ENCODE measurements around the gene PIGX.
A peak's percentile ranks its signal among the peaks of the same experiment; 100 is the strongest.
"Not testable (repeated sequence)": the region's sequence is repeated elsewhere in the genome, so short reads cannot be mapped to it uniquely, and the experiment has no call there.

The PIGX gene

DNA sequence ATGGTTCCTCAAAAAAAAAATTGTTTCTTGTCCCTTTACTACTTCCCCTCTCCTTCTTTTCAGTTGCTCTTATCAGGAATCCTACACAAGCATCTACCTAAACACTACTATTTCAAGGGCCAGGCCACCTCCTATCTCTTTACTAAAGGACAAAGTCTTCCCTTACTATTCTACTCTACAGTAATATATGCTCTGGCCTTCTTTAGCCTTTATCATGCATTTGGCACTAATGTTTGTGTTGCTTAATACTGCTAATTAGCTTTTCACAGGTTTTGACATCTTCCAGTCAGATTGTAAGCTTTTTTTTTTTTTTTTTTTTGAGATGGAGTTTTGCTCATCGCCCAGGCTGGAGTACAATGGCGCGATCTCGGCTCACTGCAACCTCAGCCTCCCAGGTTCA, 5.4 kb upstream of the PIGX start:
- DNase-seq: no peak

DNA sequence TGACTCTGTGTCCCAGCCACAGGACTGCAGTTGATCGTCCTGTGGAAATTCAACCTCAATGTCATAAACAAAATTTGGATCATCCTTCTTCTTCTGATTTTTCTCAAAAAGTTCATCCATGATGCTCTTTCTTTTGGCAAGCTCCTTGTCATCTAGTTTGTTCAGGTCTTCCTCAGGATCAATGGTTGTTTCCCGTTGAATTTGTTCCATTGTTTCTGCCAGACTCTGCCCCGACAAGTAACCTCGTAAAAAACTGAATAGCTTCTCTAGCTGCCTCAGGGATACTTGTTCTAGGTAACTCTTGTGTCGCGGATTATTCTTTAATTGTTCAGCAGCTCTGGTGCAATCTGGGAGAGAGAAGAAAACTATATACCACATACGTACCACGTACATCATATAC, 4.6 kb upstream of the PIGX start:
- no peak for DNase-seq

- no peak for DNase-seq
Observed at GRCh38 chr3:196708467-196708866, 3.7 kb upstream of the PIGX start.

GRCh38 chr3:196712514-196713413, 587 bp downstream of the PIGX start:
- DNase-seq: no peak

- DNase-seq: not testable (repeated sequence)
Observed at GRCh38 chr3:196717162-196717561, 5.0 kb downstream of the PIGX start.

GRCh38 chr3:196721097-196721496, 8.9 kb downstream of the PIGX start:
- no peak for DNase-seq

- DNase-seq: no peak
Observed at GRCh38 chr3:196726788-196727675, 14.9 kb downstream of the PIGX start.

- no peak for DNase-seq
Observed at GRCh38 chr3:196735751-196736150, 23.6 kb downstream of the PIGX start.

GRCh38 chr3:196736670-196737374, 24.6 kb downstream of the PIGX start:
- DNase-seq: no peak

GRCh38 chr3:196737655-196738054, 25.5 kb downstream of the PIGX start:
- no peak for DNase-seq

DNA sequence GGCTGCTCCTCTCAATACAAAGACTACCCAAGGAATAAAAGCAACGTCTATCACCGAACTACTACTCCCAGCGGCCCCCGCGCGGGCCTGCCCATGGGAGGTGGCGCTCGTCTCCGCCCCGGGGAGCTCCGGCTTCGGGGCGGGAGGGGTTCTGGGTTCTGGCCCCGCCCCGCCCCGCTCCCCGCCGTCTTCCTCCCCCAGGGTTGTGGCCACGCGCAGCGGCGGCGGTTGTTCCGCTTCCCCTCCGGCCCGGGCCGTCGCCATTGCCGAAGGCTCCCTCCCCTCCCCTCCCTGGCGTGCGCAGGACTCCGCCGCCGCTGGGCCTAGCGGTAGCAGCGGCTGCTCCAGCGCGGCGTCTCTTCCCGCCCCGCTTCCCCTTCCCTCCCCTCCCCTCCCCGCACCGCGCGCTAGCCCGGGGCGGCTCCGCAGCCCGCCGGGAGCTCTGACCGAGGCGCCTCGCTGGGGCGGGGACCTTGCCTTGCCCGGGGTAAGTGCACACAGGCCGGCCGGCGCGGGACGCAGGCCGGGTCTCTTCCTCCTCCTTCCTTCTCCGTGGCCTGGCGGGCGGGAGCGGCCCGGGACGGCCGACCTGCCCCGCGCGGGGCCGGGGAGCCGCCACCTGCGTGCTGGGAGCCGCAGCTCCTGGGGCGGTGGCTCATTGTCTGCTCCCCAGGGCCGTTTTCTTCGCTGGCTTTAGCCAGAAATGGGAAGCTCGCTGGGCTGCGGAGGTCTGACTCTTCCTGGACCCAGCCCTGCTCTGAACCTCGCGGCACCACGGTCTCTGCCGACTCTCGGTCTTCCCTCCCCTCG, 27.7 kb downstream of the PIGX start, which contains the start of gene PAK2:
PAK2 (plus strand) TSS at position 187 of the 810 bp plus-strand sequence. CDS start 42,790 bp downstream, outside the sequence.
- DNase-seq: peak; percentile 95

DNA sequence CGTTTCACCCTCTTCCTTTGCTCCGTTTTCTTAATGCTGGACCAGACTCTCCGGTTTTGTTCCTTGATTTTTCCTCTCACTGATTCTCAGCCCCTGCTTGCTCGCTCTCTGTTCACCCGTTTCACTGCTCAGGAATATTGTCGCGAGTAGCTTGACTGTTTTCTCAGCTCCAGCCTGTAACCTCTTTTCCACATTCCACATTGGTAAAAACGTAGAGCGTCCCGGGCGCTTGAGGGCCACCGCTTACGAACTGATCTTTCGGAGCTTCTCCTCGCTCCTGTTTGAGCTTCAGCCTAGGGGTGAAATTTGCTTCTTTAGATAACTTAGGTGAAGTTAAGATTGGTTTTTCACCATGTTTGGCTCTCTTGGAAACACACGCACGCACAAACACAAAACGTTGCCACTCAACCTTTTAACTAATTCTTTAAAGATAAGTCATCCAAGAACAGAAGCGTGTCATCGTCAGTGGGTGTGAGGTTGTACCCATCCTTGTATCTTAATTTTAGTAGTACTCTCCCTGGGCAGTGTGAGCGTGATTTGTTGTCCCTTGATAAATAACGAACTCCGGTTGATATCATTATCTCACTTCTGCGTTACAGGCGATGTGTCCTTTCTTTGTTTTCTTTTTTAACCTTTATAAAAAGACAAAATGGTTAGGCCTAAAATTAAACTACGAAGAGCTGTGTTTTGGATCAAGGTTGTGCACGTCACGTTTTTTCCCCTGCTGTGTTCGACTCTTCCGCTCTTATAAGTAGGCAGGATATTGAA, 28.5 kb downstream of the PIGX start:
- DNase-seq: peak; percentile 46

DNA sequence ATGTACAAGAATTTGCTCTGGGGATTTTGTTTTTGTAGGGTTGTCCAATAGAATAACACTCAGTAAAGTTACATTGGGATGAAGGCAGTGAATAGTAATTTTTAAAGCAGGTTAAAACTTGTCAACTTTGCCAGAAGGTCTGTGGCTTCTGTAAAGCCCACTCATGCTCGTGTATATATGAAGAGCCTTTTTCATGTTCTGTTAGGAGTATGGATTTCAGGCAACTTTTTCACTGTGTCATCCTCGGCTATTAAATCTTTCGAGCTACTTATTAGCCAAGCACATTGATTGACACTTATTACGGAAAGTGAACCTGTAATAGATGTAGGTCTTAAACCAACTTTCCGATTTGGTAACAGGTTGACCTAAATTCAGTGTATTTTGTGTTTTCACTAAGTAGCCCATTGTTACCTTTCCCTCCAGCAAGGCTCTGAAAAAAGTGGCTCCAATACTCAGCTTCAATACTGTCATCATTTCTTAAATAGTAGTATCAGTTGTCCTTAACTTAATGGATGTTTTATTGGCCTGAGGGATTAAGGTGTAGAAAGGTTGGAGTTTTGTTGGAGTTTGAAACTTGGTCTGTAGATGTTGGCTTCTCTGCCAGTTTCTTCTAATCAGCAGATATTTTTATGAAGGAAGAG, 29.2 kb downstream of the PIGX start:
- DNase-seq: no peak

DNA sequence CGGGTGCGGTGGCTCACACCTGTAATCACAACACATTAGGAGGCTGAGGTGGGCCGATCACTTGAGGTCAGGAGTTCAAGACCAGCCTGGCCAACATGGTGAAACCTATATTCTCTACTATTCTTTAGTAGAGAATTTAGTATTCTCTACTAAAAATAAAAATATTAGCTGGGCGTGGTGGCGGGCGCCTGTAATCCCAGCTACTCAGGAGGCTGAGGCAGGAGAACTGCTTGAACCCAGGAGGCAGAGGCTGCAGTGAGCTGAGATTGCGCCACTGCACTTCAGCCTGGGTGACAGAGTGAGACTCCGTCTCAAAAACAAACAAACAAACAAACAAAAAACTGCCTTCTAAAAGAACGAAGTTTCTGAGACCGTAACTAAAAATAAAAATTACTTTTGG, 31.4 kb downstream of the PIGX start:
- DNase-seq: not testable (repeated sequence)

GRCh38 chr3:196749125-196749524, 36.9 kb downstream of the PIGX start:
- DNase-seq: no peak

GRCh38 chr3:196753201-196753600, 41.0 kb downstream of the PIGX start:
- no peak for DNase-seq

- DNase-seq: no peak
Observed at GRCh38 chr3:196754091-196754981, 42.2 kb downstream of the PIGX start.

DNA sequence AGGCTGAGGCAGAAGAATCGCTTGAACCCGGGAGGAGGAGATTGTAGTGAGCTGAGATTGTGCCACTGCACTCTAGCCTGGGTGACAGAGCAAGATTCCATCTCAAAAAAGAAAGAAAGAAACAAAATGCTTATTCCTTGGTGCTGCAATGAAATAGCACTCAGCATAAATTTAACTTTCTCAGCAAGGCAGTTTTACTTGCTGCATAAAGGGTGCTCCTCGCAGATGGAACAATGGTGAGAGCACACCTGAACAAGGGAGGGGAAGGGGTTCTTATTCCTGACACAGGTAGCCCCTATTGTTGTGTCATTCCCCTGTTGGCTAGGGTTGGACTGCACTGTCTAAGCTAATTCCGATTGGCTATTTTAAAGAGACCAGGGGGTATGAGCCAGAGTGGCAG, 44.6 kb downstream of the PIGX start:
- no peak for DNase-seq

DNA sequence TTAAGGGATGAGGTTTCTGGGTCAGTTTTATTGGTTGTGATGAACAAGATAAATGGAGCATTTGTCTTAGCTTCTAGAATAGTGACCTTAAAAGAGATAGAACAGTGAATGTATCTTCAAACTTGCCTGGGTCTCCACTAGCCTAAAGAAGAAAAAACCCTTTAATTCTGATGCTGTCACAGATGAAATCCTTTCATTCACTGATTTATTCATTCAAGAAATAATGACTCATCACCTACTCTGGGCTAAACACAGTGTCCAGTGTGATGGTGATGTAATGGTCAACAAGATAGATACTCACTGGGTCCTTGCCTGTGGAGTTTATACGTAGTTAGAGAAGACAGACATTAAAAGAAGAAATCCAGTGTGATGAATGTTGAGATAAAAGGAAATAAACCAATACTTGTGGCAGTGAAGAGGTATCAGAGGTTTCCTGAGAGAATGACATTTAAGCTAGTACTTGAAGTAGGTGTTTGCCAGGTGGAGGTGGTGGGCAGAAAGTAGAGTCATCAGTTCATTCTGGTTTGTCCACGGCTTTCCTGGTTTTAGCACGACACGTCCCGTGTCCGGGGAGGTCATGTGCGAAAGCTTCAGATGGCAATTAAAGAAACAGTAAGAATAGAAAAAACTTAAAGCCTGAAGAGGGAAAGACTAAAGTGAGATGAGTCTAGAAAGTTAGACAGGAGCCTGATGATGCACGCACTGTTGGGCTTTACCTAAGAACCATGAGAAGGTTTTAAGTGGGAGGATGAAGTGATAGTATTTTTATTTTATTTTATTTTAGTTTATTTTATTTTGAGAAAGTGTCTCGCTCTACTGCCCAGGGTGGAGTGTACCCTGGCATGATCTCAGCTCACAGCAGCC, 45.9 kb downstream of the PIGX start:
- no peak for DNase-seq
